Esophagus mucosa (tissue), 1 donor: Measurements from ENCODE around the gene CEL. TPM values are rescaled to one million over a fixed set of nuclear protein-coding genes. Genes with fewer than 3 reads are reported as not detected.

Source experiments
- ATAC-seq: fragments of 200-7000 bp; cut with Tn5 transposase; one replicate; pipeline ENCODE4 v1.9.1; 2020
- total RNA-seq: library from RNA; stranded (reverse); gene quantifications from one replicate; pipeline ENCODE4 v1.2.4, GENCODE V29; 2023
- donor health status: DM: yes; HTN: yes; CAD: no.

CEL gene
- total RNA-seq, 1 donor from 2014 or later = 2.4 TPM

DNA sequence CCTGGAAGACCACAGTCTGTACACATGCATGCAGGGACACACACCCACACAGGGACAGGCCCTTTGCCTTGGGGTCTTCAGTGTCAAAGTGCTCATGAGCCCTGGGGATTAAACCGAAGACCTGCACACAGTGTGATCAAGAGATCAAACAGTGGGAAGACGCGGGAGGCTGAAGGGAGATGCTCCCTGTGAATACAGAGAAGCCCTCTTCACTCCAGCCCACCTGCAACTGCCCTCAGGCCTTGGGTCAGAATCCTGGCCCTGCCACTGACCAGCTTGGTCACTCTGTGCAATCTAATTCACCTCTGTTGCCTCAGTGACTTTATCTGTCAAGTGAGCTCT, 56.4 kb downstream of the CEL start:
- ATAC-seq = no peak

- no peak for ATAC-seq
These were observed 56.8 kb downstream of the CEL start for GRCh38 chr9:133118568-133118967.

DNA sequence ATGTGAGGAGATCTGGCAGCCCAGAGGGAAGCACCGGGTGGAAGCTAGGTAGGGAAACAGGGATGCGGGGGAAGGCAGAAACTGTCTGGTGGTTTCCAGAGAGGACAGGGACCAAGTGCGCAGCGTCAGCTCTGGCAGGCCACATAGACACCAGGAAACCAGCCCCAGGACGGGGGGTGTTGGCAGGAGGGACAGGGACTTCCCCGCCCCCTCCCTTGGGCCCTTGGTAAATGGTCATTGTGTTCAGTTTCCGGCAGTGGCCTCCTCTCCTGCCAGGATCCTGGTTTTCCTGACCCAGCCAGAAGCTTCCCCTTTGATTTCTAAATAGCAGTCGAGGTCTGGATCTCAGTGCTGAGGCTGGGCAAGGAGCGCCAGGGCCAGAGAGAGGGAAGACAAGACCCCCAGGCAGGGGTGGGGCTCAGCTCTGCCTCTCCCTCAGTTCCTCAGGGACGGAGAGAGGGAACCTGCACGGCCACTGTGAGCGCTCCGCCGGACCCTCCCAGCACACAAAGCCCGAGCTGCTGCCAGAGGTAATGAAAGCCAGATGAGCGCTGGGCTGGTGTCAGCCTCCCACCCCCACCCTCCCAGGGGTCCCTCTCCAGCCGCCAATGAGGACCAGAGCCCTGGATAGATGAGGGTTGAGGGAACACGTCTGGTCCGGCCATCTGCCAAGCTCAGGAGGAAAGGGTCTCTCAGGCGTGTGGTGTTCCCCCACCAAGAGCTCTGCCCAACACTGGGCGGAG, 57.5 kb downstream of the CEL start:
- ATAC-seq = no peak

DNA sequence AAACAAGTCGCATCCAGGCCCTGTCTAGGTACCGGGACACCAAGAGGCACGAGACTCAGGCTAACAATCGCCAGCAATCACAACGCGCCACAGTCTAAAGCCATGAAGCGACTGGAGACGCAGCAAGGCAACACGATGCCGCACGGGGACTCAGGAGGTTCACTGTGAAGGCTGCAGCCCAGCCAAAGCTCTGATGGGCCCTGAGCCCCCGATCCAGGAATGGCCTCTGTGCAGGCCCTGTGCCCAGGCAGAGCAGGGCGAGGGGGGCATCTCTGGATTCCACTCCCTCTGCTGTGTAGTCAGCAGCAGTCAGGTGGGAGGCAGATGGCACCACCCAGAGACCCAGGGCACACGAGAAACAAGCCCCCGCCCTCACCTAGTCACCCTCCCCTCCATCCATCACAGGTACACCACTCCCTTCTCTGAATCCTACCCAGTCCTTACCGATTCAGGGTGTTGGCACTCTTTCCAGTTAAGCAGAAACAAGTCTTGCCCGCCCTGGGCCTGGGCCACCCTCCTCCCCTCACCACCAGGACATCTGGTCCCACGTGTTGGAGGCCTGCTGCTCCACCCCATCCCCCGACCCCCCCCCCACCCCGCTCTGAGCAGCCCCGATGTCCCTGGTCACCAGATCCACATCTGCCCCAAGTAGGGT, 58.2 kb downstream of the CEL start:
- ATAC-seq = peak; percentile 69

DNA sequence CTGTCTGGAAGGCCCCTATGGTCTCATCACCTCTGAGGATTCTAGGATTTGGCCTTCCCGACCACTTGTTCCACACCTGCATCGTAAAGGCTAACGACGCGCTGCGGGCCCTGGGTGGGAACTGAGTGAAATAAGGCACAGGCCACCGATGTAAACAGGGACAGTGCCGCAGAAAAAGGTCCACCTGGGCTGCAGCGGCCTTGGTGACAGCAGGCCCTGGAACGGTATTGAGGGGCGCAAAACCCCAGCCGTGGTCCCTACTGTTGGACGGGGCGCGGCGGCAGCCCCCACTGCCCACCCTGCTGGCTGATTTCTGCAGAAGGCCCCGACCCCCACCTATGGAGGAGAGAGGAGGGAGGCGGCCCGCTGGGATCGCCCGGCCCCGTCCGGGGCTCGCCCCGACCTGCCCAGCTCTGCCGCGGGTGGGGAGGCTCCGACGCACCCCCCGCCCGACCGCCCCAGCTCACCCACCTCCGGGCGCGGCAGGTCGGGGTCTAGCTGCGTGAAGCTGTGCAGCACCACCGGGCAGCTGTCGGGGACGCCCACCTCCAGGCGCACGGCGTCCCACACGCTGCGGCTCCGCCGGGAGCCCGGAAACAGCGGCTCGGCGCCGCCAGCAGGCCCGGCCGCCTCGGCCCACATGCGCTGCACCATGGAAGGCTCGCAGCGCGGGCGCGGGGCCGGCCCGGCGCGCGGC, 58.9 kb downstream of the CEL start:
- peak; percentile 30 for ATAC-seq

Other genes starting within 250 kb of the CEL start
- gene AK8, start 183.7 kb upstream of the CEL start, total RNA-seq = 1.7 TPM
- 11.2 TPM for gene SPACA9, start 183.1 kb upstream of the CEL start, total RNA-seq
- gene TSC1, start 117.4 kb upstream of the CEL start, total RNA-seq = 22.6 TPM
- gene GFI1B, start 83.3 kb upstream of the CEL start, total RNA-seq = not detected
- 33.6 TPM for gene GTF3C5, start 31.0 kb upstream of the CEL start, total RNA-seq
- gene RALGDS, start 59.3 kb downstream of the CEL start, total RNA-seq = 35.0 TPM
- gene GBGT1, start 101.9 kb downstream of the CEL start, total RNA-seq = 2.0 TPM
- gene OBP2B, start 147.3 kb downstream of the CEL start, total RNA-seq = not detected
- gene ABO, start 213.2 kb downstream of the CEL start, total RNA-seq = 7.3 TPM